ENCODE results near the gene RASAL1. TPM values are rescaled to one million over a fixed set of nuclear protein-coding genes. Genes with fewer than 3 reads are reported as not detected.

Gene RASAL1
- total RNA-seq, 1 donor from 2014 or later = 0.26 TPM

DNA sequence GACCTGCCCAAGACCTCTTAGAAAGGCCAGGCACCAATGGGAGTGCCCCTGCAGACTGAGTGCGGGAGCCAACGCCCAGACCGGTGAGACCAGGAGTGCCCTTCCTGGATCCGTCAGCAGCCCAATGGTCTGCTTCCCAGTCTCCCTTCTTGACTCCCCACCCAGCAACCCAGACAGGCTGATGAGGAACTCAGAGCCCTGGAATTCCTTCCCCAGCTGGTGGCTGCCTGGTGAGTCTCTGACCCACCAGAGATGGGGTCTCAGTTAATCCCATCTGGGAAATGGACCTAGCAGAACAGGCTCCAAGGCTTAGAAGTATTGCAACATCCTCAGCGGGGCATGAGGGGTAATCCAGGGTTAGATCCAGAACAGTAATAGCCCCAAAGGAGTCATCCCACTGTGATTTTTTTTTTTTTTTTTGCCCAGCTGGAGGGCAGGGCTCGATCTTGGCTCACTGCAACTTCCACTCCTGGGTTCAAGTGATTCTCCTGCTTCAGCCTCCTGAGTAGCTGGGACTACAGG is 1.5 kb upstream of the RASAL1 start:
- TF ChIP-seq, protein P1, sequence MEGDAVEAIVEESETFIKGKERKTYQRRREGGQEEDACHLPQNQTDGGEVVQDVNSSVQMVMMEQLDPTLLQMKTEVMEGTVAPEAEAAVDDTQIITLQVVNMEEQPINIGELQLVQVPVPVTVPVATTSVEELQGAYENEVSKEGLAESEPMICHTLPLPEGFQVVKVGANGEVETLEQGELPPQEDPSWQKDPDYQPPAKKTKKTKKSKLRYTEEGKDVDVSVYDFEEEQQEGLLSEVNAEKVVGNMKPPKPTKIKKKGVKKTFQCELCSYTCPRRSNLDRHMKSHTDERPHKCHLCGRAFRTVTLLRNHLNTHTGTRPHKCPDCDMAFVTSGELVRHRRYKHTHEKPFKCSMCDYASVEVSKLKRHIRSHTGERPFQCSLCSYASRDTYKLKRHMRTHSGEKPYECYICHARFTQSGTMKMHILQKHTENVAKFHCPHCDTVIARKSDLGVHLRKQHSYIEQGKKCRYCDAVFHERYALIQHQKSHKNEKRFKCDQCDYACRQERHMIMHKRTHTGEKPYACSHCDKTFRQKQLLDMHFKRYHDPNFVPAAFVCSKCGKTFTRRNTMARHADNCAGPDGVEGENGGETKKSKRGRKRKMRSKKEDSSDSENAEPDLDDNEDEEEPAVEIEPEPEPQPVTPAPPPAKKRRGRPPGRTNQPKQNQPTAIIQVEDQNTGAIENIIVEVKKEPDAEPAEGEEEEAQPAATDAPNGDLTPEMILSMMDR (IDR thresholded peaks at IDR 0.05; ENCODE audit: insufficient read depth, low read length, severe bottlenecking) = no peak
- no peak overlapping the region for H3K4me3 ChIP-seq (ENCODE audit: low read depth, low read length)
- FAIRE-seq (no peak), DNase-seq (ENCODE audit: low read depth) (no peak)
- H3K27me3 ChIP-seq (ENCODE audit: control insufficient read depth, insufficient read depth, low read length) = no peaks in the 10 kb centered on the region
- no peaks in the 10 kb centered on the region for H3K36me3 ChIP-seq (ENCODE audit: control insufficient read depth, insufficient read depth, low read length)

DNA sequence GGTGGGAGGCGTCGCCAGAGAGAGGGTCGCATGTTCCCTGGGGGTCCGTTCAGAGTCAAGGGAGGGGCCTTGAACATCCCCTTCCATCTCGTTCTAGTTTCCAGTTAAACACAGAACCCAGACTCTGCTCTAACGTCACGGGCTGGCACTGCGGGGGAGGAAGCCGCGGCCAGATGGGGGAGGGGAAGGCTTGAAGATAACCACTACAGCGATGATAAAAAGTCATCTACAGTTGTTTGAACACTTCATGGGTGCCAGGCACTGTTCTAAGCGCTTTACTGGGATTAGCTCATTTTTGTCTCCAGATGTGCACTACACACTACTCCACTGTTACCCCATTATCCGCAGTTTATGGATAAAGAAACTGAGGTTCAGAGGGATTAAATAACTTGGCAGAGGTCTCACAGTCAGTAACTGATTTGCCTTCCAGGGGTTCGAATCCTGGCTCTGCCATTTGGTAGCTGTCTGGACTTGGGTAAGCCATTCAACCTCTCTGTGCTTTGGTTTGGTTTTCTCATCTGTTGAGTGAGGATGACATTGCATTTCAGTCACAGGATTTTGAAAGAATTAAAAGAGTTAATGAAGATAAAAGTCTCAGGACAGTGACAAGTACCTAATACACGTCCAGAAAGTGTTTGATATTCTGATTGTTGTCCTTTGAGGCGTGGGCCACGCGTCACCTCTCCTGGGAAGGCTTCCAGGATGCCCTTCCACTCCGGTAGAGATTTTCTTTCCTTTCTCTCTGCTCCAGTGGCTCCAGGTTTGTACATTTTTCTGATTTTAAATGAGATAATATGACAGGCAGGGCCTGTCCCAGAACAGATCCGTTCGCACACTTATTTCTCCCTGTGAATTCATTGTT is 798 bp upstream of the RASAL1 start:
- DNase-seq (ENCODE audit: low read depth) = no peak

DNA sequence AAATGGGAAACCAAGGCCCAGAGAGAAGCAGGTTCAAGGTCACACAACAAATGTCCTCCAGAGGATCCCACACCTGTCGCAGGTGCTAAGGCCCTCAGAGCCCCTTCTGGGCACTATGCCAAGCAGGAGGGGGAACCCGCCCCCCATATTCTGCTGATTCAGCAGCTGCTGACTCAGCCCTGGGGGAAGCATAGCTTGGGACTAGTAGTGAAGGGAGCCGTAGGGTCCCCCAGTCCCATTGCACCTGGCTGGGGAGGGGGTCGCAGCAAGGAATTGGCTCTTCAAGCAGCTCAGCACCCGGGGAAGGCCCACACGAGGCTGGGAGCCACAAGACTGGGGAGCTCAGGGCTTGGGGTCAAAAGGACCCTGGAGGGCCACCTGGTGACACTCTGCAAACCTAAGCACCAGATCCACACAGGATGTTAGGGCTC is 1.0 kb downstream of the RASAL1 start:
- FAIRE-seq = no peak
- H3K27me3 ChIP-seq (ENCODE audit: control insufficient read depth, insufficient read depth, low read length) = no peaks in the 10 kb centered on the region

More for the DNA sequence above, 798 bp upstream of the RASAL1 start:
- H3K27me3 ChIP-seq (ENCODE audit: control insufficient read depth, insufficient read depth, low read length) = no peaks in the 10 kb centered on the region
- FAIRE-seq = no peak
- TF ChIP-seq, protein P1 (IDR thresholded peaks at IDR 0.05; ENCODE audit: insufficient read depth, low read length, severe bottlenecking) = no peak
- H3K36me3 ChIP-seq (ENCODE audit: control insufficient read depth, insufficient read depth, low read length) = no peaks in the 10 kb centered on the region
- H3K4me3 ChIP-seq (ENCODE audit: low read depth, low read length) = no peak overlapping the region

DNA sequence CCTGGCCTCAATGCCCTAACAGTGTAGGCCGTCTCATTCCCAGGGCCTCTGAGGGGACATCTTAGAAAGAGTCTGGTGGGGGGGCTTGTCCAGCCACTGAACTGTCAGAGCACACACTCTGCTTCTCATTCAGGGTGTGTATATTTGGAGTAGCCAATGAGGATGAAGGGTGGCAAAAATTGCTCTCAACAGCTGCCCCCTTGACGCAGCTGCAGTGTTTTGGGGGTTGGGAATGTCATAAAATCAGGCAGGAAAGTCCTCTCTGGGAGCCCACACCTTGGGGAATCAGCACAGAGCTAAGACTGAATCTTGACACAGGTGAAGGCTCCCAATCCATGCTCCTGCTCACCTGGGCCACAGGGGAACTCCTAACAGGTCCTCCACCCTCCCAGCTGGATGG is 1.5 kb downstream of the RASAL1 start:
- no peaks in the 10 kb centered on the region for H3K27me3 ChIP-seq (ENCODE audit: control insufficient read depth, insufficient read depth, low read length)
- TF ChIP-seq, protein P1 (IDR thresholded peaks at IDR 0.05; ENCODE audit: insufficient read depth, low read length, severe bottlenecking) = no peak
- no peaks in the 10 kb centered on the region for H3K36me3 ChIP-seq (ENCODE audit: control insufficient read depth, insufficient read depth, low read length)
- no peak overlapping the region for H3K4me3 ChIP-seq (ENCODE audit: low read depth, low read length)
- FAIRE-seq (no peak), DNase-seq (ENCODE audit: low read depth) (no peak)

More for the DNA sequence above, 1.0 kb downstream of the RASAL1 start:
- TF ChIP-seq, protein P1 (IDR thresholded peaks at IDR 0.05; ENCODE audit: insufficient read depth, low read length, severe bottlenecking) = no peak
- H3K36me3 ChIP-seq (ENCODE audit: control insufficient read depth, insufficient read depth, low read length) = no peaks in the 10 kb centered on the region
- DNase-seq (ENCODE audit: low read depth) = no peak
- H3K4me3 ChIP-seq (ENCODE audit: low read depth, low read length) = no peak overlapping the region

DNA sequence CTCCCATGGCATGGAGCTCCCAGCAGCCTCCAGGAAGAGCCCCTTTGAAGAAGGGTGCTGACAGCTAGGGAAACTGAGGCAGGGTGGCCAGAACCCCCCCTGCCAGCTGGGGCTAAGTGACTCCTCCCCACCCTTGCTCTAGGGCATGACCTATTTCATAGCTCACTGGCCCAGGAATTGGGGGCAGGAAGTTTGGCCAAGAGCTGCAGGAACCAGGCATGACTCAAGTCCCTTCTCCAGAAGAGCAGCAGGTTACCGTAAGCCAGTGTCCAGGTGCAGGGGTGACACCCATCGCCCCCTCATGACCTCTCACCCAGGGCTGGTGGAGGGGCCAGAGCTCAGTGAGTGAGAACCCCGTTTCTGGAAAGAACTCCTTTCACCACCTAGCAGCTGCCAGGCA is 1.9 kb downstream of the RASAL1 start:
- H3K27me3 ChIP-seq (ENCODE audit: control insufficient read depth, insufficient read depth, low read length) = no peaks in the 10 kb centered on the region
- no peaks in the 10 kb centered on the region for H3K36me3 ChIP-seq (ENCODE audit: control insufficient read depth, insufficient read depth, low read length)
- FAIRE-seq (no peak), DNase-seq (ENCODE audit: low read depth) (no peak)
- H3K4me3 ChIP-seq (ENCODE audit: low read depth, low read length) = no peak overlapping the region
- TF ChIP-seq, protein P1 (IDR thresholded peaks at IDR 0.05; ENCODE audit: insufficient read depth, low read length, severe bottlenecking) = no peak

All from bronchial epithelial cell (primary cell).